A549 (cell line): ENCODE data around the gene MAG. TPM values are rescaled to one million over a fixed set of nuclear protein-coding genes. Genes with fewer than 3 reads are reported as not detected.
A peak's percentile ranks its signal among the peaks of the same experiment; 100 is the strongest.

ENCODE experiments used
- ATAC-seq, 2 experiments: fragments of 200-7000 bp in 1 of 2; fragments of >200 bp in 1 of 2; cut with Nextera tagmentation in 1 of 2; cut with Tn5 transposase in 1 of 2; 3 replicates each; pipeline versions ENCODE4 v1.8.0 to v1.9.1; 2018 to 2020; ENCODE audit warnings: mild to moderate bottlenecking in 1 of 2, moderate library complexity in 1 of 2
- CTCF ChIA-PET: fragments of 300-600 bp; sonication (Branson Sonifier 250); formaldehyde crosslinking; extraction: SDS; loops from one replicate; lab custom pipeline; 2021; ENCODE audit warnings: antibody characterized with exemption, inconsistent platforms; lab: Yijun Ruan, JAX
- POLR2A ChIA-PET: fragments of 350-600 bp; formaldehyde crosslinking; extraction: SDS; loops from one replicate; lab custom pipeline; 2021; ENCODE audit warnings: antibody characterized with exemption, inconsistent platforms; lab: Yijun Ruan, JAX
- DNase-seq, 2 experiments: peaks; one replicate each; pipeline versions ENCODE4 v3.0.0 to v3.0.0-alpha.2; 2011 to 2016; ENCODE audit warnings: low read depth in 1 of 2, low spot score in 1 of 2
- FAIRE-seq: peaks from 2 replicates; lab custom pipeline; 2011; peaks lifted over from hg19 to GRCh38; lab: Jason Lieb, UNC
- H3K27ac ChIP-seq, 2 experiments: fragments of >200 bp; sonication (Bioruptor Twin); formaldehyde crosslinking; 3 replicates each; pipeline ENCODE4 v1.5.1; 2016 to 2017
- H3K4me1 ChIP-seq: fragments of >200 bp; sonication (Bioruptor Twin); formaldehyde crosslinking; 3 replicates; pipeline ENCODE4 v1.6.1; 2016
- H3K4me2 ChIP-seq: fragments of >200 bp; sonication (Bioruptor Twin); formaldehyde crosslinking; 3 replicates; pipeline ENCODE4 v1.6.1; 2016
- H3K4me3 ChIP-seq: fragments of >200 bp; sonication (Bioruptor Twin); formaldehyde crosslinking; 3 replicates; pipeline ENCODE4 v1.5.1; 2016
- H3K9me3 ChIP-seq: fragments of >200 bp; sonication (Bioruptor Twin); formaldehyde crosslinking; 3 replicates; pipeline ENCODE4 v1.6.1; 2016
- BHLHE40 ChIP-seq: IDR thresholded peaks from 2 replicates; pipeline ENCODE4 v1.6.1; 2012; ENCODE audit warnings: low read depth, low read length, inconsistent platforms
- CBX8 ChIP-seq: fragments of 200-600 bp; sonication (generic); IDR thresholded peaks from 2 replicates; pipeline ENCODE4 v1.6.1; 2016
- CEBPB ChIP-seq, 2 experiments: fragments of >200 bp in 1 of 2; sonication (Bioruptor Twin) in 1 of 2; formaldehyde crosslinking in 1 of 2; IDR thresholded peaks; 2 replicates each; pipeline ENCODE4 v1.6.1; 2012 to 2016
- CHD2 ChIP-seq: fragments of 150-350 bp; IDR thresholded peaks from 2 replicates; pipeline ENCODE4 v1.6.1; 2014; ENCODE audit warnings: low read length; ENCODE audit not compliant: partially characterized antibody
- CHD4 ChIP-seq: fragments of 200-600 bp; sonication (generic); IDR thresholded peaks from 2 replicates; pipeline ENCODE4 v1.6.1; 2016; ENCODE audit warnings: antibody characterized with exemption, mild to moderate bottlenecking, borderline replicate concordance
- EHF ChIP-seq: fragments of 250-450 bp; sonication (Bioruptor Pico); IDR thresholded peaks from 2 replicates; pipeline ENCODE4 v1.5.0; 2020; ENCODE audit warnings: mild to moderate bottlenecking
- EP300 ChIP-seq, 2 experiments: fragments of >200 bp; sonication (Bioruptor Twin); formaldehyde crosslinking; IDR thresholded peaks; 2 replicates in 1 of 2; 3 replicates in 1 of 2; pipeline ENCODE4 v1.6.1; 2016 to 2017
- ESRRA ChIP-seq: fragments of 150-350 bp; IDR thresholded peaks from 2 replicates; pipeline ENCODE4 v1.6.1; 2014; ENCODE audit warnings: mild to moderate bottlenecking, low read length, borderline replicate concordance
- FOSB ChIP-seq: fragments of 250-450 bp; sonication (Bioruptor Pico); IDR thresholded peaks from 2 replicates; pipeline ENCODE4 v1.5.0; 2020; ENCODE audit warnings: mild to moderate bottlenecking, moderate library complexity
- FOXS1 ChIP-seq: fragments of 250-450 bp; sonication (Bioruptor Pico); IDR thresholded peaks from 2 replicates; pipeline ENCODE4 v1.5.0; 2020; ENCODE audit warnings: mild to moderate bottlenecking, moderate library complexity
- GATA3 ChIP-seq: IDR thresholded peaks from 2 replicates; pipeline ENCODE4 v1.6.1; 2012; ENCODE audit warnings: borderline replicate concordance
- HDAC2 ChIP-seq: fragments of 200-600 bp; sonication (generic); IDR thresholded peaks from 2 replicates; pipeline ENCODE4 v1.6.1; 2016
- HEYL ChIP-seq: fragments of 250-450 bp; sonication (Bioruptor Pico); IDR thresholded peaks from 2 replicates; pipeline ENCODE4 v1.8.0; 2021; ENCODE audit warnings: mild to moderate bottlenecking, moderate library complexity
- HOXA7 ChIP-seq: fragments of 250-450 bp; sonication (Bioruptor Pico); IDR thresholded peaks from 2 replicates; pipeline ENCODE4 v1.5.0; 2020; ENCODE audit warnings: mild to moderate bottlenecking, moderate library complexity
- JUN ChIP-seq, 2 experiments: fragments of >200 bp; sonication (Bioruptor Twin); formaldehyde crosslinking; IDR thresholded peaks; 2 replicates in 1 of 2; 3 replicates in 1 of 2; pipeline ENCODE4 v1.6.1; 2016 to 2017
- MAFK ChIP-seq: fragments of 450-650 bp; IDR thresholded peaks from 2 replicates; pipeline ENCODE4 v1.6.1; 2014; ENCODE audit not compliant: partially characterized antibody
- NFE2L2 ChIP-seq: fragments of 150-350 bp; conservative IDR thresholded peaks from 2 replicates; pipeline ENCODE4 v1.6.1; 2014; ENCODE audit warnings: low read length
- POLR2A ChIP-seq: IDR thresholded peaks from 2 replicates; pipeline ENCODE4 v1.6.1; 2012; ENCODE audit warnings: mild to moderate bottlenecking, low read length
- POLR2AphosphoS2 ChIP-seq: conservative IDR thresholded peaks from 2 replicates; pipeline ENCODE4 v1.6.1; 2012; ENCODE audit warnings: low read length, improper control_type of control experiment, inconsistent platforms
- RAD21 ChIP-seq, 2 experiments: fragments of >200 bp in 1 of 2; sonication (Bioruptor Twin) in 1 of 2; formaldehyde crosslinking in 1 of 2; IDR thresholded peaks in 1 of 2; conservative IDR thresholded peaks in 1 of 2; 2 replicates in 1 of 2; 3 replicates in 1 of 2; pipeline ENCODE4 v1.6.1; 2012 to 2018; ENCODE audit warnings: inconsistent platforms in 1 of 2
- RNF2 ChIP-seq: fragments of 200-600 bp; sonication (generic); IDR thresholded peaks from 2 replicates; pipeline ENCODE4 v1.6.1; 2016; ENCODE audit warnings: low read depth, mild to moderate bottlenecking, antibody characterized with exemption, moderate library complexity, borderline replicate concordance
- SREBF2 ChIP-seq: fragments of 450-650 bp; IDR thresholded peaks from 2 replicates; pipeline ENCODE4 v1.6.1; 2014; ENCODE audit warnings: mild to moderate bottlenecking, moderate library complexity
- TP53 ChIP-seq: fragments of 250-450 bp; sonication (Bioruptor Pico); IDR thresholded peaks from 2 replicates; pipeline ENCODE4 v1.5.0; 2021; ENCODE audit warnings: mild to moderate bottlenecking, moderate library complexity
- ZC3H11A ChIP-seq: fragments of 450-650 bp; IDR thresholded peaks from 2 replicates; pipeline ENCODE4 v1.6.1; 2014; ENCODE audit warnings: antibody characterized with exemption, mild to moderate bottlenecking
- WGBS: methylation state at CpG from one replicate; pipeline ENCODE4 v1.1.6; 2017; ENCODE audit errors: missing lambda C conversion rate; 5-methylcytosine and 5-hydroxymethylcytosine counted together
- polyA plus RNA-seq, 4 experiments: library from polyadenylated mRNA; depleted of rRNA in 3 of 4; stranded (reverse); fragments of >200 nt; fragmentation: RNase III in 1 of 4; extraction: RNeasy Plus Mini Kit Qiagen cat#74134 plus additional on column Dnase treatment in 1 of 4; gene quantifications; 2 replicates in 3 of 4; 3 replicates in 1 of 4; pipeline ENCODE4 v1.2.3, GENCODE V29; 2011 to 2017
- TF ChIP-seq, protein P1 (sequence below): fragments of >200 bp; sonication (Bioruptor Twin); formaldehyde crosslinking; IDR thresholded peaks from 3 replicates; pipeline ENCODE4 v1.6.1; 2016
- TF ChIP-seq, protein P2 (sequence below): fragments of 250-450 bp; sonication (Bioruptor Pico); IDR thresholded peaks from 2 replicates; pipeline ENCODE4 v1.5.0; 2021; ENCODE audit warnings: mild to moderate bottlenecking, moderate library complexity, borderline replicate concordance
- TF ChIP-seq, protein P3 (sequence below): fragments of 450-650 bp; IDR thresholded peaks from 2 replicates; pipeline ENCODE4 v1.6.1; 2014; ENCODE audit warnings: antibody characterized with exemption

MAG gene
- polyA plus RNA-seq, 2 of the 4 experiments (the other 2 are of a cell fraction) = not detected

DNA sequence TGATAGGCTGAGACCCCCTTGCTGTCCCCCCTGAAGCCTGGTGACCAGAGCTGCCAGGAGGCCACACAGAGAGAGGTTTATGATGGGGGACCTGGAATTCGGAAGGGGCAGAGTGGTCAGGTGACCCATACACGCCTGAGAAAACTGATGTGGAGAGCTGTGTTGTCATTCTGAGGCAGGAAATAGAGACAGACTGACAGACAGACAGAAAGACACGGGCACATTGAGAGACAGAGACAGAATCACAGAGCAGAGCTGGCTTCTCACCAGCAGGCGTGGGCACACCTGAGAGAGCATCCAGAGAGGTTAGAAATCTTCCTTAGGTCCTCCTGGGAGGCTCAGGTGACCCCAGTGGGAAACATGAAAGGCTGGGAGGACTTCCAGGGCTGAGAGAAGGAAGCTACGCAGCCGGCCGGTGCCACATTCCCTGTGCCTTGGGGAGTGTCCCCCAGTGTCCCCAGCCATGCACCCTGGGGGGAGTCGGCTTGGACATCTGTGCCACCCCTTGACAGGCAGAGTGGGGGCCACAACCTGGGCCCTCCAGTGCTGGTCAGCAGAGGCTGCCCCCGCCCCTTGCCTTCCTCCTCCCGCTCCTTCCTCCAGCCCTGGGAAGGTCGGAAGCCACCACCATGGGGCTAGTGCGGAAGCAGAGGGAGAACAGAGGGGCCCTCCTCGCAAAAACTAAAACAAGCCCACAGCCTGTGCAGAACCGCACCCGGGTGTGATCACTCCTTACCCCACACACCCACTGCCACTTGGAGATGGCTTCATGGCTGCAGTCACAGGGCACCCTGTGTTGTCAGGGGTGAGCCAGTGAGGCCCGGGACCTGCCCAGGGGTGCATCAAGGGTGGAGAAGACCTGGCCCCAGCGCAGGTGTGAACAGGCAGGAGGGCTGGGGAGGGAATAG lies 57.9 kb downstream of the MAG start:
- 38% methylated on average over 17 of the region's 17 CpGs for WGBS
- H3K4me1 ChIP-seq = no peaks in the 10 kb centered on the region
- H3K27ac ChIP-seq = no peak overlapping the region
- no peak overlapping the region for H3K4me3 ChIP-seq
- no peak for FAIRE-seq
- ATAC-seq = no peak; a peak in 1 of 6 replicates
- ChIA-PET POLR2A (interaction anchor here (0.6 kb wide), 1 partner anchor 773 kb away, joined by 5 read pairs; no protein-coding TSS in a partner anchor), CTCF (interaction anchor here (0.6 to 15.0 kb wide), 7 partner anchors 10 to 160 kb away, joined by 3 to 368 read pairs (median 7); partner anchors contain the start of gene KRTDAP)
- no peaks in the 10 kb centered on the region for H3K9me3 ChIP-seq
- no peak for TF ChIP-seq HOXA7
- TF ChIP-seq GATA3 = no peak
- TF ChIP-seq EHF (CRISPR knock-in tag) = no peak
- no peak for TF ChIP-seq NFE2L2
- no peak for TF ChIP-seq FOXS1 (CRISPR knock-in tag)
- no peak for TF ChIP-seq MAFK
- TF ChIP-seq, protein P1, sequence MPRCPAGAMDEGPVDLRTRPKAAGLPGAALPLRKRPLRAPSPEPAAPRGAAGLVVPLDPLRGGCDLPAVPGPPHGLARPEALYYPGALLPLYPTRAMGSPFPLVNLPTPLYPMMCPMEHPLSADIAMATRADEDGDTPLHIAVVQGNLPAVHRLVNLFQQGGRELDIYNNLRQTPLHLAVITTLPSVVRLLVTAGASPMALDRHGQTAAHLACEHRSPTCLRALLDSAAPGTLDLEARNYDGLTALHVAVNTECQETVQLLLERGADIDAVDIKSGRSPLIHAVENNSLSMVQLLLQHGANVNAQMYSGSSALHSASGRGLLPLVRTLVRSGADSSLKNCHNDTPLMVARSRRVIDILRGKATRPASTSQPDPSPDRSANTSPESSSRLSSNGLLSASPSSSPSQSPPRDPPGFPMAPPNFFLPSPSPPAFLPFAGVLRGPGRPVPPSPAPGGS = no peak
- TF ChIP-seq CHD2 = no peak
- H3K4me2 ChIP-seq = no peak overlapping the region
- no peak for DNase-seq

DNA sequence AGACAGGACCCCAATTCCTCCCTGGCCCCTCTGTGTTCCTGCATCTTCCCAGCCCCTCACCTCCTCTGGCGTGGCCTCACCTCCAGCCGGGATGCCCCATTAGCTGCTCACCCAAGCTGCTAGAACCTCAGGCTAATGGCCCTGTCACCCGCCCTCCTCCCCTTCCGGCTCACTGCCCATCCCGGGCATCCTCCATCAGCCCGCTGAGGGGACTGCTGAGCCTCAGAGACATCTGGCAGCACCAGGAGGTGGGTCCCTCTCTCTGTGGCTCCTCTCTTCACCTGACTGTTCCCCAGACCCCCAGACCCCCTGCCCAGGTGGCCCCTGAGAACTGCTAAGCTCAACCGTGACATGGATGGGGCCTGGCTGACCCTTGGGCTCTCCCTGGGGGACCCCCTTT lies 58.6 kb downstream of the MAG start:
- no peak for DNase-seq
- POLR2A ChIA-PET = interaction anchor here (0.8 kb wide), 1 partner anchor 12 kb away, joined by 4 read pairs; no protein-coding TSS in a partner anchor
- TF ChIP-seq NFE2L2 (no peak), POLR2A (no peak), EP300 (IDR thresholded peaks at IDR 0.05) (no peak), HEYL (no peak), RAD21 (conservative IDR thresholded peaks at IDR 0.05 in 1 of 2, IDR thresholded peaks at IDR 0.05 in 1 of 2) (no peak), FOSB (CRISPR knock-in tag) (no peak), ESRRA (no peak)
- TF ChIP-seq, all 56 proteins: peak for 0
- WGBS = 57% methylated on average over 7 of the region's 7 CpGs
- Histone ChIP-seq H3K27ac (no peak overlapping the region), H3K9me3 (no peaks in the 10 kb centered on the region), H3K4me3 (no peak overlapping the region), H3K4me1 (no peaks in the 10 kb centered on the region), H3K4me2 (no peak overlapping the region)
- ATAC-seq = no peak
- no peak for FAIRE-seq
- CTCF ChIA-PET = interaction anchor here (1.1 to 15.0 kb wide), 5 partner anchors 11 to 143 kb away, joined by 3 to 368 read pairs (median 81); partner anchors contain the start of gene KRTDAP

DNA sequence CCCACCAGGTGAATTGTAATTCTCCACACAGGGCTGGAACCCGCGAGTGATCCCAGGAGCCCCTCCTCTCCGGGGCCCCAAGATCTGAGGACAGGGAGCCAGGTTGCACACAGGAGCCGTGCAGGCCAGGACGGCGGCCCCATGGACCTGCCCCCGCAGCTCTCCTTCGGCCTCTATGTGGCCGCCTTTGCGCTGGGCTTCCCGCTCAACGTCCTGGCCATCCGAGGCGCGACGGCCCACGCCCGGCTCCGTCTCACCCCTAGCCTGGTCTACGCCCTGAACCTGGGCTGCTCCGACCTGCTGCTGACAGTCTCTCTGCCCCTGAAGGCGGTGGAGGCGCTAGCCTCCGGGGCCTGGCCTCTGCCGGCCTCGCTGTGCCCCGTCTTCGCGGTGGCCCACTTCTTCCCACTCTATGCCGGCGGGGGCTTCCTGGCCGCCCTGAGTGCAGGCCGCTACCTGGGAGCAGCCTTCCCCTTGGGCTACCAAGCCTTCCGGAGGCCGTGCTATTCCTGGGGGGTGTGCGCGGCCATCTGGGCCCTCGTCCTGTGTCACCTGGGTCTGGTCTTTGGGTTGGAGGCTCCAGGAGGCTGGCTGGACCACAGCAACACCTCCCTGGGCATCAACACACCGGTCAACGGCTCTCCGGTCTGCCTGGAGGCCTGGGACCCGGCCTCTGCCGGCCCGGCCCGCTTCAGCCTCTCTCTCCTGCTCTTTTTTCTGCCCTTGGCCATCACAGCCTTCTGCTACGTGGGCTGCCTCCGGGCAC lies 59.6 kb downstream of the MAG start:
- POLR2A ChIA-PET = interaction anchor here (0.8 kb wide), 1 partner anchor 11 kb away, joined by 4 read pairs; no protein-coding TSS in a partner anchor
- Histone ChIP-seq H3K4me3 (no peak overlapping the region), H3K4me2 (no peak overlapping the region), H3K4me1 (no peaks in the 10 kb centered on the region), H3K27ac (no peak overlapping the region), H3K9me3 (no peaks in the 10 kb centered on the region)
- FAIRE-seq (no peak), DNase-seq (no peak), ATAC-seq (peak in 1 of 2 experiments; percentile 4; a peak in 2 of 6 replicates)
- TF ChIP-seq BHLHE40 (no peak), SREBF2 (no peak), JUN (IDR thresholded peaks at IDR 0.05) (no peak), POLR2AphosphoS2 (no peak), CHD4 (no peak), FOXS1 (CRISPR knock-in tag) (no peak), RNF2 (no peak), ZC3H11A (no peak), HDAC2 (no peak), CEBPB (IDR thresholded peaks at IDR 0.05) (no peak), TP53 (no peak), CBX8 (no peak)
- TF ChIP-seq, protein P2, sequence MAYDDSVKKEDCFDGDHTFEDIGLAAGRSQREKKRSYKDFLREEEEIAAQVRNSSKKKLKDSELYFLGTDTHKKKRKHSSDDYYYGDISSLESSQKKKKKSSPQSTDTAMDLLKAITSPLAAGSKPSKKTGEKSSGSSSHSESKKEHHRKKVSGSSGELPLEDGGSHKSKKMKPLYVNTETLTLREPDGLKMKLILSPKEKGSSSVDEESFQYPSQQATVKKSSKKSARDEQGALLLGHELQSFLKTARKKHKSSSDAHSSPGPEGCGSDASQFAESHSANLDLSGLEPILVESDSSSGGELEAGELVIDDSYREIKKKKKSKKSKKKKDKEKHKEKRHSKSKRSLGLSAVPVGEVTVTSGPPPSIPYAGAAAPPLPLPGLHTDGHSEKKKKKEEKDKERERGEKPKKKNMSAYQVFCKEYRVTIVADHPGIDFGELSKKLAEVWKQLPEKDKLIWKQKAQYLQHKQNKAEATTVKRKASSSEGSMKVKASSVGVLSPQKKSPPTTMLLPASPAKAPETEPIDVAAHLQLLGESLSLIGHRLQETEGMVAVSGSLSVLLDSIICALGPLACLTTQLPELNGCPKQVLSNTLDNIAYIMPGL (CRISPR knock-in tag) = no peak
- TF ChIP-seq, protein P1 = no peak
- TF ChIP-seq, protein P3, sequence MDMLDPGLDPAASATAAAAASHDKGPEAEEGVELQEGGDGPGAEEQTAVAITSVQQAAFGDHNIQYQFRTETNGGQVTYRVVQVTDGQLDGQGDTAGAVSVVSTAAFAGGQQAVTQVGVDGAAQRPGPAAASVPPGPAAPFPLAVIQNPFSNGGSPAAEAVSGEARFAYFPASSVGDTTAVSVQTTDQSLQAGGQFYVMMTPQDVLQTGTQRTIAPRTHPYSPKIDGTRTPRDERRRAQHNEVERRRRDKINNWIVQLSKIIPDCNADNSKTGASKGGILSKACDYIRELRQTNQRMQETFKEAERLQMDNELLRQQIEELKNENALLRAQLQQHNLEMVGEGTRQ = no peak
- CTCF ChIA-PET = interaction anchor here (1.0 to 15.0 kb wide), 30 partner anchors 12 to 268 kb away, joined by 3 to 368 read pairs (median 14); partner anchors contain the start of genes FAM187B, FFAR2 and KRTDAP
- WGBS = 74% methylated on average over 47 of the region's 47 CpGs
